HepG2 (cell line): ENCODE measurements around the gene VPS54. TPM values are rescaled to one million over a fixed set of nuclear protein-coding genes. Genes with fewer than 3 reads are reported as not detected.
"Not testable (repeated sequence)": the region's sequence is repeated elsewhere in the genome, so short reads cannot be mapped to it uniquely, and the experiment has no call there.

Source experiments
- HNF4G ChIP-seq, 2 experiments: sonication (generic) in 1 of 2; formaldehyde crosslinking in 1 of 2; IDR thresholded peaks; 2 replicates each; pipeline versions ENCODE4 v1.4.0 to v1.6.1; 2011 to 2020; ENCODE audit warnings: borderline replicate concordance in 2 of 2, low read depth in 2 of 2, mild to moderate bottlenecking in 2 of 2, low read length in 1 of 2, missing genetic modification reagents in 1 of 2, moderate library complexity in 1 of 2
- MAX ChIP-seq: IDR thresholded peaks from 2 replicates; pipeline ENCODE4 v1.6.1; 2012; ENCODE audit warnings: inconsistent platforms
- MIER3 ChIP-seq: IDR thresholded peaks from 2 replicates; pipeline ENCODE4 v1.6.1; 2016; ENCODE audit warnings: missing compliant biosample characterization, borderline replicate concordance
- MXI1 ChIP-seq: IDR thresholded peaks from 3 replicates; pipeline ENCODE4 v1.6.1; 2012; ENCODE audit warnings: low read depth, low read length, inconsistent platforms, borderline replicate concordance
- MYPOP ChIP-seq: sonication (generic); formaldehyde crosslinking; IDR thresholded peaks from 2 replicates; pipeline ENCODE4 v1.8.1; 2023; ENCODE audit warnings: mild to moderate bottlenecking, moderate library complexity, missing genetic modification reagents
- NCOR1 ChIP-seq: fragments of 200-600 bp; sonication (generic); IDR thresholded peaks from 2 replicates; pipeline ENCODE4 v1.7.0; 2017; ENCODE audit warnings: antibody characterized with exemption, low read length, borderline replicate concordance
- NFYB ChIP-seq: sonication (generic); formaldehyde crosslinking; IDR thresholded peaks from 2 replicates; pipeline ENCODE4 v1.4.0; 2020; ENCODE audit warnings: missing genetic modification reagents
- NONO ChIP-seq, 2 experiments: fragments of 450-650 bp in 1 of 2; sonication (generic) in 1 of 2; formaldehyde crosslinking in 1 of 2; IDR thresholded peaks in 1 of 2; conservative IDR thresholded peaks in 1 of 2; 2 replicates each; pipeline versions ENCODE4 v1.6.1 to v1.8.0; 2017 to 2022; ENCODE audit warnings: mild to moderate bottlenecking in 1 of 2, missing genetic modification reagents in 1 of 2, moderate library complexity in 1 of 2
- PHF21A ChIP-seq: sonication (generic); formaldehyde crosslinking; IDR thresholded peaks from 2 replicates; pipeline ENCODE4 v1.5.0; 2020; ENCODE audit warnings: mild to moderate bottlenecking, missing genetic modification reagents
- RAD21 ChIP-seq: fragments of 450-650 bp; formaldehyde crosslinking; IDR thresholded peaks from 2 replicates; pipeline ENCODE4 v1.5.0; 2020; ENCODE audit warnings: mild to moderate bottlenecking
- RCOR2 ChIP-seq: IDR thresholded peaks from 2 replicates; pipeline ENCODE4 v1.6.1; 2016; ENCODE audit warnings: missing biosample characterization, missing genetic modification reagents
- SOX5 ChIP-seq: IDR thresholded peaks from 2 replicates; pipeline ENCODE4 v1.6.1; 2016; ENCODE audit warnings: borderline replicate concordance
- SPEN ChIP-seq: sonication (generic); formaldehyde crosslinking; IDR thresholded peaks from 2 replicates; pipeline ENCODE4 v1.5.1; 2020; ENCODE audit warnings: low read depth, mild to moderate bottlenecking, missing genetic modification reagents
- ZNF232 ChIP-seq: sonication (generic); formaldehyde crosslinking; IDR thresholded peaks from 2 replicates; pipeline ENCODE4 v1.4.0; 2020; ENCODE audit warnings: missing genetic modification reagents, borderline replicate concordance
- ZNF281 ChIP-seq: sonication (generic); formaldehyde crosslinking; IDR thresholded peaks from 2 replicates; pipeline ENCODE4 v1.4.0; 2020; ENCODE audit warnings: missing genetic modification reagents, borderline replicate concordance
- ZNF430 ChIP-seq: sonication (generic); formaldehyde crosslinking; IDR thresholded peaks from 2 replicates; pipeline ENCODE4 v1.9.0; 2021; ENCODE audit warnings: mild to moderate bottlenecking, missing genetic modification reagents
- ZNF644 ChIP-seq: IDR thresholded peaks from 2 replicates; pipeline ENCODE4 v1.6.1; 2016; ENCODE audit warnings: low read depth
- ZNF788 ChIP-seq: sonication (generic); formaldehyde crosslinking; IDR thresholded peaks from 2 replicates; pipeline ENCODE4 v1.5.0; 2020; ENCODE audit warnings: mild to moderate bottlenecking, missing genetic modification reagents, borderline replicate concordance
- ZSCAN5A ChIP-seq: sonication (generic); formaldehyde crosslinking; IDR thresholded peaks from 2 replicates; pipeline ENCODE4 v1.8.0; 2022; ENCODE audit warnings: mild to moderate bottlenecking, missing genetic modification reagents, borderline replicate concordance
- polyA plus RNA-seq, 8 experiments: library from polyadenylated mRNA; depleted of rRNA in 3 of 8; stranded (reverse) in 7 of 8; unstranded in 1 of 8; fragments of >200 nt; fragmentation: Illumina TruSeq in 4 of 8; extraction: Trizol in 4 of 8; gene quantifications; 2 replicates each; pipeline versions ENCODE4 v1.2.1 to v1.2.3, GENCODE V29; 2011 to 2016; ENCODE audit warnings: low read depth in 4 of 8, missing spikeins in 1 of 8, mixed read lengths in 1 of 8; ENCODE audit not compliant: insufficient read depth in 1 of 8
- total RNA-seq, 5 experiments: library from RNA; depleted of rRNA; stranded (reverse); fragments of >200 nt; fragmentation: Illumina TruSeq; extraction: Trizol; gene quantifications; 2 replicates each; pipeline ENCODE4 v1.2.3, GENCODE V29; 2016; ENCODE audit warnings: low read depth in 1 of 5

Gene VPS54
- total and polyA plus RNA-seq, 2 of the 13 experiments (the other 11 are each of a cell fraction or from before 2014, with no cell fraction given), result 64.7 to 77.5 TPM

DNA sequence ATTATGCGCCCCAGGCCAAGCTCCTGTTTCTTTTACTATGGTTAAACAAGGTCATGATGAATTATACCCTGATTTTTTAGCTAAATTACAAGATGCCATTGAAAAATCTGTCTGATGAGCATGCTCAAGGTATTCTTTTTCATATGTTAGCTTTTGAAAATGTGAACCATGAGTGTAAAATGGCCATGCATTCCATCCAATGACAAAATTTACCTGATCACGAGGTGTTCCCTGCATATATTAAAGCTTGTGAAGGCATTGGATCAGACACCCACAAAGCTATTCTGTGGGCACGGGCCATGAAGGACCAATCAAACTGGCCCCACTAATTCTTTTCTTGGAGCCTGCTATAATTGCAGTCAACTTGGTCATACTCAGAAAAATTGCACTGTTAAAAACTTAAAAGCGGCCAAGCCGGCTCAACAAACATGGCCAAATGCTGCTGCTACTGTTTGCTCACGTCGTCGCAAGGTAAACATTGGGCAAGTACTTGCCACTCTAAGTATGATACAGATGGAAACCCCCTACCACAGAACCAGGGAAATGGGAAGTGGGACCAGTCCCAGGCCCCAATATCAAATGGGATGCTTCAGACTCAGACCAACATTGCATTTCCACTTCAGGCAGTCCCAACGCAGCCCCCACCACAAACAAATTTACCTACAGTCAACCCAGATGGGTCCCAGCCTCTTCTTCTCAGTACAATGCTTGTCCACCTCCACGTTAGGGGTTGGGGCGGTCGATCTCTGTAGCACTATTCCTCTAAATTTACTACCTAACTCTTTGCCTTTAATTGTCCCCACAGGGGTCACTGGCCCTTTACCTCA is 27.8 kb downstream of the VPS54 start (continued):
- peak; percentile 31 for TF ChIP-seq MYPOP (CRISPR knock-in tag)
- TF ChIP-seq ZNF788, result peak; percentile 61; the same call in 1 of the 2 replicates
- TF ChIP-seq NCOR1, result peak; percentile 54; the same call in 1 of the 2 replicates
- peak; percentile 91; the same call in 1 of the 2 replicates for TF ChIP-seq RCOR2 (CRISPR knock-in tag)
- peak; percentile 16; the same call in 1 of the 3 replicates for TF ChIP-seq MXI1
- peak; percentile 92 for TF ChIP-seq ZNF644 (CRISPR knock-in tag)
- TF ChIP-seq ZNF281 (CRISPR knock-in tag), result peak; percentile 73; the same call in 1 of the 2 replicates
- TF ChIP-seq ZSCAN5A (CRISPR knock-in tag), result 0 out of 2 replicates have a peak, but pooled peaks have one; percentile 15
- TF ChIP-seq NFYB (CRISPR knock-in tag), result peak; percentile 50
- TF ChIP-seq MAX, result peak; percentile 69
- peak; percentile 93; the same call in 1 of the 2 replicates for TF ChIP-seq SOX5 (CRISPR knock-in tag)
- TF ChIP-seq ZNF430 (CRISPR knock-in tag), result peak; percentile 49; the same call in 1 of the 2 replicates
- TF ChIP-seq NONO (IDR thresholded peaks at IDR 0.05); HNF4G (CRISPR knock-in tag; IDR thresholded peaks at IDR 0.05; ENCODE audit: borderline replicate concordance, low read depth): not testable (repeated sequence)
- peak; percentile 78 for TF ChIP-seq NONO (CRISPR knock-in tag; conservative IDR thresholded peaks at IDR 0.05)
- peak; percentile 64; the same call in 1 of the 2 replicates for TF ChIP-seq HNF4G (IDR thresholded peaks at IDR 0.05; ENCODE audit: borderline replicate concordance, low read depth, low read length)
- peak; percentile 41; the same call in 1 of the 2 replicates for TF ChIP-seq RAD21 (CRISPR knock-in tag)
- TF ChIP-seq PHF21A (CRISPR knock-in tag), result peak; percentile 98
- peak; percentile 62; the same call in 1 of the 2 replicates for TF ChIP-seq ZNF232
- 0 out of 2 replicates have a peak, but pooled peaks have one; percentile 53 for TF ChIP-seq SPEN
- TF ChIP-seq MIER3 (CRISPR knock-in tag), result peak; percentile 90
